GM11168 (cell line): Measurements from ENCODE around the gene ECE2.
"Not testable (repeated sequence)": the region's sequence is repeated elsewhere in the genome, so short reads cannot be mapped to it uniquely, and the experiment has no call there.

Experiments
- in situ Hi-C: fragments of 300-500 bp; cut with MboI; formaldehyde crosslinking; loops from one replicate; pipeline ENCODE4 v1.12.0; 2022; ENCODE audit warnings: low sequenced_read_pairs; ENCODE audit not compliant: unreplicated experiment

ECE2 gene

GRCh38 chr3:184333700-184334099, 57.9 kb downstream of the ECE2 start:
- in situ Hi-C loops: no loop called here

DNA sequence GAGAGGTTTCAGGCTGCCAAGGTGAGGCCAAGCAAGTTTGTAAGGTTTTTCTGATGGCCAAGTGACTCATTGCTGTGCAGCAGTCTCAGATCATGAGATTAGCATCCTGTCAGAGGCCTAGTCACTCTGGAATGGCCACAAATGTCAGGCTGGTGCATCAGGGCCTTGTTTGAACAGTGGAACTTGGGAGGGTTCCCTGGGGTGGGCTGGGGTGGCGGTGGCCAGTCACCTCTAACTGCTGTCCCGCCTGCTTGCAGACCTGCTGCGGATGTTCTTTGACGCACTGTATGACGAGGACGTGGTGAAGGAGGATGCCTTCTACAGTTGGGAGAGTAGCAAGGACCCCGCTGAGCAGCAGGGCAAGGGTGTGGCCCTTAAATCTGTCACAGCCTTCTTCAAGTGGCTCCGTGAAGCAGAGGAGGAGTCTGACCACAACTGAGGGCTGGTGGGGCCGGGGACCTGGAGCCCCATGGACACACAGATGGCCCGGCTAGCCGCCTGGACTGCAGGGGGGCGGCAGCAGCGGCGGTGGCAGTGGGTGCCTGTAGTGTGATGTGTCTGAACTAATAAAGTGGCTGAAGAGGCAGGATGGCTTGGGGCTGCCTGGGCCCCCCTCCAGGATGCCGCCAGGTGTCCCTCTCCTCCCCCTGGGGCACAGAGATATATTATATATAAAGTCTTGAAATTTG, 58.8 kb downstream of the ECE2 start:
- in situ Hi-C loops: no loop called here

- in situ Hi-C loops: no loop called here
Measured at GRCh38 chr3:184335291-184335660, 59.5 kb downstream of the ECE2 start.

- in situ Hi-C loops: no loop called here
Measured at GRCh38 chr3:184335661-184336546, 60.1 kb downstream of the ECE2 start.

GRCh38 chr3:184336547-184337398, 61.0 kb downstream of the ECE2 start:
- in situ Hi-C loops: no loop called here

DNA sequence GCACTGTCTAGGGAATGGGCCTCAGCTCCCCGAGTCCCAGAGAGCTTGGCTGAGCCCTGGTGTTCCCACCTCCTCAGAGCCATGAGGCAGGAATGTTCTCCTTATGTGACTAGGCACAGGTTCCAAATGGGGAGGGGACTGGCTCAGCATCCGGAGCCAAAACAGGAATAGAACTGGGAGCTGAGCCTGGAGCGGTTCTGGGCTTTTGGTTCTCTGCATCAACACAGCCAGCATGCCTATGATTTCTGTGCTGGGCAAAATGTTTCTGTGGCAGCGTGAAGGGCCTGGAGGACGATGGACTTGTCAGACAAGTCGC, 61.5 kb downstream of the ECE2 start, which contains the start of gene FAM131A:
Gene FAM131A (plus strand): TSS at position 202 of the 316 bp plus-strand sequence. CDS start 31 bp downstream, at position 233.
- in situ Hi-C loops: no loop called here

DNA sequence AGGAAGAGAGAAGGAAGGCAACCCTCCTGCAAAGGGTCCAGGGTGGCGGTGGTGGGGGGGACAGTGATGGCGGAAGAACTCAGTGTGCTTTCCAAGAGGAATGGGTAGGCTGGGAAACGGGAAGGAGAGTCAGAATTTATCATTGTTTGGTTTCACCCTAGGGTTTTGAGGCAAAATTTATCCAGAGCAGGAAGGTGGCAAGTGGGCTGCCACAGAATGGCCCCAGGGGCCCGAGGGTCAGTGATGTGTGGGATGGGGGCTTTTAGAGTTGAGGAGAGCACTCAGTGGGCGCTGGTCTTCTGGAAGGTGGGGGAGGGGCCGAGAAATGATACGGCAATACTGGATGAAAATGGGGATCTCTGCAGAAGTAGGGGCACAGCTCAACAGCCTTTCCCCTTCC, 62.2 kb downstream of the ECE2 start:
- in situ Hi-C loops: no loop called here

GRCh38 chr3:184338511-184338945, 62.7 kb downstream of the ECE2 start:
- in situ Hi-C loops: no loop called here

GRCh38 chr3:184339001-184339400, 63.2 kb downstream of the ECE2 start:
- in situ Hi-C loops: no loop called here

DNA sequence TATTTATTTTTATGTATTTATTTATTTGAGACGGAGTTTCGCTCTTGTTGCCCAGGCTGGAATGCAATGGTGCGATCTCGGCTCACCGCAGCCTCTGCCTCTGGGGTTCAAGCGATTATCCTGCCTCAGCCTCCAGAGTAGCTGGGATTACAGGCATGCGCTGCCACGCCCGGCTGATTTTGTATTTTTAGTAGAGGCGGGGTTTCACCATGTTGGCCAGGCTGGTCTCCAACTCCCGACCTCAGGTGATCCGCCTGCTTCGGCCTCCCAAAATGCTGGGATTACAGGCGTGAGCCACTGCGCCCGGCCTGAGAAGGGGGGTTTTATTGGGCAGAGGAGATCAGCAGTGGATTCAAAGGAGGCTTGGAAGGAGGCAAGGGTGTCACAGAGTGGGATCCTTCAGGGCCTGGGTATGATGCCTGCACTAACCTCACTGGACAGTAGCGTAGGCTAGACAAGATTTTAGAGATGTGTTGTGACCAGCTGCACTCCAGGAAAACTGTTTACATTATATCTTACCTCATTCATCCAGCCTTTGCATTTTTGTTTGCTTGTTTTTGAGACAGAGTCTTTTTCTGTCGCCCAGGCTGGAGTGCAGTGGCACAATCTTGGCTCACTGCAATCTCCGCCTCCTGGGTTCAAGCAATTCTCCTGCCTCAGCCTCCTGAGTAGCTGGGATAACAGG, 63.8 kb downstream of the ECE2 start:
- in situ Hi-C loops: not testable (repeated sequence)

- in situ Hi-C loops: no loop called here
Measured at GRCh38 chr3:184341925-184342324, 66.1 kb downstream of the ECE2 start.
